GM19372 (cell line): ENCODE results near the gene SH3BGRL3.
"Not testable (repeated sequence)": the region's sequence is repeated elsewhere in the genome, so short reads cannot be mapped to it uniquely, and the experiment has no call there.

Experiments used
- ATAC-seq: cut with Tn5 transposase; IDR thresholded peaks from one replicate; pipeline ENCODE4 v1.9.1; 2021; ENCODE audit warnings: mild to moderate bottlenecking, low read depth, moderate library complexity; ENCODE audit not compliant: unreplicated experiment

Gene SH3BGRL3

DNA sequence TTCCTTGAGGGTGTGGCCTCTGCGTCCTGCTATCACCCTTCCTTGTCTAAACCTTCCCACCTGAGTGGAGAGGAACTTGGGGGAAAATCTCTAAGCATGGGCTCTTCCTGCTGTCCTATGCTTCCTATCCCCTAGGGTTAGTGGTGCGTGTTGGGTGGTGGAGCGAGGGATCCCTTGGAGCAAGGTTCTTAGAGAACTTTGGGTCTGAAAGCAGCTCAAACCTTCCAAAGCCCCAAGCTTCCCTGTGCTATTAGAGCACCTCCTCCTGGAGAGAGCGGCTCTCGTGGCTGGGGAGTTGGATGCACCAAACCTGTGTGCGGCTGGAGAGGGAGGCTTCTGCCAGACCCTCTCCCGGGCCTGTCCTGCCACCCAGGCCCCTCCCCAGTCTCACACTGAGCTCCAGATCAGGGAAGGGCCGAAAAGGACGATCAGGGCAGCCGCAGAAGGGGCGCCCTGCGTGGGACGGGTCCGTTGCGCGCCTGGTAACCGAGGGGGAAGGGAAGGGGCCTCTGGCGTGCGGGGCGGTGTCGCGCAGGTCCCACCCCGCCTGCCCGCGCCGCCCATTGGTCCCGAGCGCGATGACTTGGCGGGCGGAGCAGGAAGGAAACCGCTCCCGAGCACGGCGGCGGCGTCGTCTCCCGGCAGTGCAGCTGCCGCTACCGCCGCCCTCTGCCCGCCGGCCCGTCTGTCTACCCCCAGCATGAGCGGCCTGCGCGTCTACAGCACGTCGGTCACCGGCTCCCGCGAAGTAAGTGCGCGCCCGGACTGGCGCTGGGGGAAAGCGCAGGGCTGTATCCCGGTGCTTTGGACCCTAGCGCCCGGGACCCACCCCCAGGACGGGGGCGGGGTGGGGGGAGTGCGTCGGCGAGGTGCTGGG, at the start of gene SH3BGRL3:
TSS of gene SH3BGRL3 (plus strand) at position 631 of the 877 bp plus-strand sequence. CDS start at position 701, 70 bp downstream.
- ATAC-seq = peak; percentile 57

DNA sequence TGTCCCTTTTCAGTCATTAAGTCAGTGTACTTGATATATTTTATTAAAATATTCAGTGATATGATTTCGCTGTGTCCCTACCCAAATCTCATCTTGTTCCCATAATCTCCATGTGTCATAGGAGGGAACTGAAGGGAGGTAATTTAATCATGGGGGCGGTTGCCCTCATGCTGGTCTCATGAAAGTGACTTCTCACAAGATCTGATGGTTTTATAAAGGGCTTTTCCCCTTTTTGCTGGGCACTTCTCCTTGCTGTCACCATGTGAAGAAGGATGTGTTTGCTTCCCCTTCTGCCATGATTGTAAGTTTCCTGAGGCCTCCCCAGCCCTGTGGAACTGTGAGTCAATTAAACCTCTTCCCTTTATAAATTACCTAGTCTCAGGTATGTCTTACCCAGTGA, 49.2 kb upstream of the SH3BGRL3 start:
- ATAC-seq = not testable (repeated sequence)

DNA sequence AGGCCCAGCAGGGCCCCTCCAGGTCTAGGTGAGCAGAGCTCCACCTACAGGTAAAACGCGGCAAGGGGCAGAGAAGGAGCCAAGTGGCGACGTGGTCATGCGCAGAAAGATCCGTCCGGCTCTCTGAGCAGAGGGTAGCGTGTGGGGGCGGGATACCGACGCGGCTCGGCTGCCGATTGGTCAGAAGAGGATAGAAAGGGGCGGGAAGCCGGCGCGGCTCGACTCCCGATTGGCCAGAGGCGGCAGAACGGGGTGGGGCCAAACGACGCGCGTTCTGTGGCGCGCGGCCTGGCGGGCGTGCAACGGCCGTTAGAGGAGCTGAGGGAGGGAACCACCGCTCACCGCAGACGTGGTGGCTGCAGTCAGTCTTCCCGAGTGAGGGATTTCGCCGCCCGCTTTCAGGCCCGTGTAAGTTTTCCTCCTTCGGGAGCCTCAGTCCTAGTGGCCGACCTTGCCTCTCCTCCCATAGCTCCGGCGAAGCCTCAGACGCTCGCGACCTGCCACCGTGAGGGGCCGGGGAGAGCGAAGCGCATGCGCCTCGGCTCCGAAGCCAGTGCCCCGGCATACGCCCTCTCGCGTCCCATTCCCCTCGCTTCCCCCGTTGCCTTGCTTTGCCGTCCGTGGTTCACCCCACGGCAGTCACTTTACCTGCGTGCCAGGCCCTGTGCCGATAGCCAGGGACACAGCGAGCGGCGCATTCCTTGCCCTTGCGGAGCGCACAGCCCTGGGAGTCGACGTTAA, 45.8 kb upstream of the SH3BGRL3 start, which contains the start of gene CEP85:
TSS of gene CEP85 (plus strand) at position 298 of the 741 bp plus-strand sequence. CDS start 5,584 bp downstream, outside the sequence.
- peak; percentile 91 for ATAC-seq

DNA sequence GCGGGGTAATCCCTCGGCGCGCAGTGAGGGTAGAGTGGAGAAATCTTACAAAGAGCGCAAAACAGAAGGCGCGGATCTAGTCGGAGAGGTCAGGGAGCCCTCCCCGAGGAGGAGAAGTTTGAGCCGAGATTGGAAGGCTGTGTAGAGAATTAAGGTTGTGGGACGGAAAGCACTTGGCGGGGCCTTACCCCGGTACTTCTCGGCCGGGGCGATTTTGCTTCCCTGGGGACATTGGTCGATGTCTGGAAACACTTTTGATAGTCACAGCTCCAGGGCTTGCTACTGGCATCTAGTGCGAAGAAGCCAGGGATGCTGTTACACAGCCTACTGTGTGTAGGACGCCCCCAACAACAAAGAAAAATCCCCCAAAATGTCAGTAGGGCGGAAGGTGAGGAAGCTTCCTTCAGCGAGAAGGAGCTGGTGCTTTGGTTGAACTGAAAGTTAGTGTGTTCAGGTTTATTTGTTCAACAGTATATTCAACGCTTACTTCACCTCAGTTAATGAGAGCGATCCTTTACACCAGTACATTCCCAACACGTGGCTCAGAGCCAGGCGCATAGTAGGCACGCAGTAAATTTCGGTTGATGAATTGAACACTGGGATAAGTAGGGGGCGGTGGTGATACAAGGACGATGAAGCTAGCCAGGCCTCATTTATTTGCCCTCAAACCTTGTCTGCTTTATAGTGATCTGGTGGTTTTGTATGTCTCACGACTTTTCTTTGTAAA, 45.1 kb upstream of the SH3BGRL3 start:
- ATAC-seq = no peak

DNA sequence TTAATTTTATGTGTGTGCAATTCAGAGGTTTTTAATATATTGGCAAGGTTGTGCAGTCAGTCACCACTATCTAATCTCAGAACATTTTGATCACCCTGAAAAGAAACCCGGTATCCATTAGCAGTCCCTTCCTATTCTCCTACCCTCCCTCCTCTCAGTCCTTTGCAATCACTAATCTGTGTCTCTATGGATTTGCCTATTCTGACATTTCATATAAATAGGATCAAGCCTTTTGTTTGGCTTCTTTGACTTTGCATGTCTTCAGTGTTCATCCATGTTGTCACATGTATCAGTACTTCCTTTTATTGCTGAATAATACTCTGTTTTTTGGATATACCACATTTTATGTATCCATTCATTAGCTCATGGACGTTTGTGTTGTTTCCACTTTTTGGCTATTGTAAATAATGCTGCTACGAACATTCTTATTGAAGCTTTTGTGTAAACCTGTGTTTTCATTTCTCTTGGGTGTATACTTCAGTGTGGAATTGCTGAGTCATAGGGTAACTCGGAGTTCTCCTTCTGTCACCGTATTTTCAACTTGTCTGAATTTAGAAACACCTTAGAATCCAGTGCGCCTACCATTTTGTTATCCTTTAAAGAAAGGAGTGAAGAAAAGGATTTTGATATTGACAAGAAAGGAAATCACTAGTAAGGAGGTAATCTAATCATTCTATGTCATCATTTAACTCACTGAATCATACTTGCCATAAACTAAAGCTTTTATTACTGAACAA, 42.5 kb upstream of the SH3BGRL3 start:
- ATAC-seq = no peak

DNA sequence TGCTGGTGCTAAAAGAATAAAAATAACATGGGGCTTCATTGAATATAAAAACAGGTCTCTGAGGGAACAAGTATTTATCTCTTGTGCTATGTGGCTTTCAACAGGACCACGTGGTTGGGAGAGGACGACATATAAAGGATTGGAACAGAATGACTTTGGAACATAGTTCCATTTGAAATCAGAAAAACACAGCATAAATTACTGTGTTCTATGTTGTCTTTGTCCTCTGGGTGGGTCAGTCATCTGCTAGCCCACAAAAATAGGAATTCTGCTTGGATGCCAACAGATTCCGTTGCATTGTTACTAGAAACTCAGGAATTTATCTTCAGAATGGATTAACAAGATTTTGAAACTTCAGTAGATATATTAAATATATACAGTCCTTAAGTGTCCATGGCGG, 40.0 kb upstream of the SH3BGRL3 start:
- no peak for ATAC-seq

DNA sequence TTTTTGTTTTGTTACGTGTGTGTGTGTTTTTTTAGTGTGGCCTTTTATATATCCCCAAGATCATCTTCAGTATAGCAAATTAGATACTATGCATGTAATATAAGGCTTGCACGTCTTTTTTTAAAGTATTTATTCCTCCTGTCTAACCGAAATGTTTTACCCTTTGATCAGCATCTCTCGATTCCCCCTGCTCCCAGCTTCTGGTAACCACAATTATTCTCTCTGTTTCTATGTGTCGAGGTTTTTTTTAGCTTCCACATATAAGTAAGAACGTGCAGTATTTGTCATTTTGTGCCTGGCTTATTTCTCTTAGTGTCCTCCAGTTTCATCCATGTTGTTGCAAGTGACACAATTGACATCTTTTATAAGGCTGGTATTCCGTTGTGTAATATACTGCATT, 27.2 kb upstream of the SH3BGRL3 start:
- ATAC-seq = no peak

DNA sequence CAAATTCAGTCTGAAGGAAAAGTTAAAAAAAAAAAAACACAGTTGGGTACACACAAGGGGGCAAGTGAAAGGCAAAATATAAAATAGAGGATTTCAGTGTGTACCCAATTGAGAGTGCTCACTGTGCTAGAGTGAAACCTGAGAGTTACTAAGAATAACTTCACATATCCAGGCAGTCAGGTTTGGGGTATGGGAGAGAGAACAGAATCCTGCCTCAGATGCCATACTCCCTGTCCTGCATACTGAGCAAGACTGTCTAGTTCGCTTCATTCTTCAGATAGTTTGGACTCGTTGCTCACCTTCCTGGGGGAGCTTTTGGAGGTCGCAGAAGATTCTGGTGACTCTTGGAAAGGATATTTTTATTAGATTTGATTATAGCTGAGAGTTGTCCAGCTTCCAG, 25.5 kb upstream of the SH3BGRL3 start:
- ATAC-seq = no peak

DNA sequence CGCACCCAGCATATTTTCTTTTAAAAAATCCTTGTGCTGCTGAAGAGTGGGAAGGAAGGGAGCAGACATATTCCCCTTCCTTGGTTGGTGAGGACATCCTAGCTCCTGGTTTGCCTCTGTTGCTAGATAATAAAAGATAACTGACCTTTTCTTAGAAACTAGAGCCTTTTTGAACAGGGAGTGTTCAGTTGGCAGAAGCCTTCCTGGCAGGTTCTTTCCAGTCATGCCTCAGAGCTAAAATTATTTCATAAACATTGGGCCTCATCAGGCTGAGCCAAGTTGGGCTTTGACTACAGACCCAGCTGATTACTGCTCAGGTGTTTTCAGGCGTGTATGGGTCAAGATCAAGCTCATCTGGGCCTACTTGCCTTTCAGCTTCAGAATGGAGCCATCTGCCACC, 22.7 kb upstream of the SH3BGRL3 start:
- ATAC-seq = no peak

DNA sequence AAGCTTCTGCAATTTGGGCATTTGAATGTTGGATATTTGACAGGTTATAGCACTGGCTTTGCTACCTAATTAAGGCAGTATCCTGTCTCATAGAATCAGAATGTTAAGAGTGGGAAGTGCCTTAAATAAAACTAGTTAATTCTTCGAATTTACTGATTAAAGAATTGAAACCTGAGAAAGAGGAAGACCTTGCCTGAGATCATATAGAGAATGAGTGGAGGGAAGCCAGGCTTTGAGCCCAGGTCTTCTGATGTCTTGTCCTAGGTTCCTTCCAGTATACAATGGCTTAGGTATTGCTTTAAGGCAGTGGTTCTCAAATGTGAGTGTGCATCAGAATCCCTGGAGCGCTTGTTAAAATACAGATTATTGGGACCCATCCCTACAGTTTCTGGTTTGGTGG, 20.9 kb upstream of the SH3BGRL3 start:
- no peak for ATAC-seq

DNA sequence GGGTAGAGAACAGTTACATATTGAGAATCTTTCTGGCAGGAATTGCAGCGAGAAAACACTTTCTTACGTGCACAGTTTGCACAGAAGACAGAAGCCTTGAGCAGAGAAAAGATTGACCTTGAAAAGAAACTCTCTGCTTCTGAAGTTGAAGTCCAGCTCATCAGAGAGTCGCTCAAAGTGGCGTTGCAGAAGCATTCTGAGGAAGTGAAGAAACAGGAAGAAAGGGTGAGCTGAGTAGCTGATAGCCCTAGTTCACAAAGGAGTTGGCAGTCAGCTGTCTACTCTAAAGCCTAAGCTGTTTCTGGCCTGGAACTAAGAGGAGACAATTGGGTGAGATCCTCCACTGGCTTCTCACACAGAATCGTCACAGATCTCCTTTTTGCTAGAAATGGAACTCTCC, 20.3 kb upstream of the SH3BGRL3 start:
- no peak for ATAC-seq

DNA sequence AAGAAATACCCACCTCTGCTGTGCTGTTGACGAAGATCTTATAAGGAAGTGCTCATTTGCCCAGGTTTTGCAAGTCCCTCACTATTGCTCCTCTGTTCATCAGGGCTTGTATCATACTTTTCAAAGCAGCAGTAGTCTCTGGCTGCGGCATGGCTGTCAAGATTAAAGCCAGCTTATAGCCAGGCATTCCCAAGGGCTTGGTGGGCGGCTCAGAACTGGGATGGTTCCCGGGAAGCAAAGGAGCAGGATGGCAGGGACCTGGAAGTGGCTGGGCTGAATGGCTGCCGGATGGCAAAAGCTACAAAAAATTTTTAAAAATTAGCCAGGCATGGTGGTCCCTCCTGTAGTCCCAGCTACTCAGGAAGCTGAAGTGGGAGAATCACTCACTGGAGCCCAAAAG, 16.7 kb upstream of the SH3BGRL3 start:
- no peak for ATAC-seq

DNA sequence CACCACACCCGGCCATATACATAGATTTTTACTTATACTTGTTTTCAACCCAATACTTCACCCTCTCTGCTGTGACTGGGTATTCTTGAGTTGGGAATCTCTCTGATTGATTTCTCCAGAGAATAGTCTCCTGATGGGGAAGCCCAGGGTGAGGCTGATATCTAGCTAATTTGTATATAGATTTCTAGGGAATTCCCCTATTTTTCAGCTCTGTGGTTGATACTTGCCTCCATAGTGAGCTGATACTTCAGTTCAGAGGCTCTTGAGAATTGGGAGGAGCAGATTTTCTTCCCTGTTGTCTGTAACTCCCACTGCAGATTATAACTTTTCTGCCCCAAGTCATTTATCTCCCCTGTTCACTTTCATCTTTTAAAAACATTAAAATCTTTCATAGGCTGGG, 14.5 kb upstream of the SH3BGRL3 start:
- no peak for ATAC-seq

DNA sequence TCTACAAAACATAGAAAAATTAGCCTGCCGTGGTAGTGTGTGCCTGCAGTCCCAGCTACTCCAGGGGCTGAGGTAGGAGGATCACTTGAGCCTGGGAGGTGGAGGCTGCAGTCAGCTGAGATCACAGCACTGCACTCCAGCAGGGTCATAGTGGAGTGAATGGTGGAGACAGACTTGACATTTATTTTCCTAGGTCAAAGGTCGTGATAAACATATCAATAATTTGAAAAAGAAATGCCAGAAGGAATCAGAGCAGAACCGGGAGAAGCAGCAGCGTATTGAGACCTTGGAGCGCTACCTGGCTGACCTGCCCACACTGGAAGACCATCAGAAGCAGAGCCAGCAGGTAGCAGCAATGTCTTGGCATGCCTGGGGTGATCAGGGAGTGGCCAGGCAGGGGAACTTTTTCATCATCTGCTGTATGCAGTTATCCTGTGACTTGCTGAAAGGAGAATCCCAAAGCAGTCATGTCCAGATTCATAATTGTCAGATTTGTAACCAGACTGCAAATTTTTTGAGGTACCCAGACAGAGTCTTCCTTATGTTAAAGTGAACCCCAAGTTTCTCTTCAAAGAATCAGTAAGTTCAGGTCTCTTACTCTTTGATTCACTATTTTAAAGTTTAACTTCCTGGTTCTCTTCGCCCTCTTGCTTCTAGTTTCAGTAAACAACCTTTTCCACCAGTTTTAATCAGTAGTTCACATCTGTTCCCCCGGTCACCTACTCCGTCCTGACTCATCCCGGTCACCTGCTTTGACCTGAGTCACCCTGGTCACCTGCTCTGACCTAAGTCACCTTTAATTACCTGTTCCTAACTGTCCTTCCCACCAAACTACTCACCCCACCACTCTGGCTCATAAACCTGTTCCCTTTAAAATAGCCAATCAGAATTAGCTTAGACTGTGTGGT, 11.3 kb upstream of the SH3BGRL3 start:
- ATAC-seq = no peak

DNA sequence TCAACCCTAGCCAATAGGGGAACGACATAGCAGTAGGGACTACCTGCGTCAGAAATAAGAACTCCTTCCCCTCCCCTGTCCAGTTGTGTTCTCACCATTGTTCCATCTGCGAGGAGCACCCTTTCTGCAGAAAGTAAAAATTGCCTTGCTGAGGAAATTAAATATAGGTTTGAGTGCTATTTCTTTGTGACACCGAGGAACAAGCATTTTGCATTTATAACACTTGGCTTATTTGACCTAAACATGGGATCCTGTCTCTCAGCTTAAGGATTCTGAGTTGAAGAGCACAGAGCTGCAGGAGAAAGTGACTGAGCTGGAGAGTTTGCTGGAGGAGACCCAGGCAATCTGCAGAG, 10.7 kb upstream of the SH3BGRL3 start:
- no peak for ATAC-seq

DNA sequence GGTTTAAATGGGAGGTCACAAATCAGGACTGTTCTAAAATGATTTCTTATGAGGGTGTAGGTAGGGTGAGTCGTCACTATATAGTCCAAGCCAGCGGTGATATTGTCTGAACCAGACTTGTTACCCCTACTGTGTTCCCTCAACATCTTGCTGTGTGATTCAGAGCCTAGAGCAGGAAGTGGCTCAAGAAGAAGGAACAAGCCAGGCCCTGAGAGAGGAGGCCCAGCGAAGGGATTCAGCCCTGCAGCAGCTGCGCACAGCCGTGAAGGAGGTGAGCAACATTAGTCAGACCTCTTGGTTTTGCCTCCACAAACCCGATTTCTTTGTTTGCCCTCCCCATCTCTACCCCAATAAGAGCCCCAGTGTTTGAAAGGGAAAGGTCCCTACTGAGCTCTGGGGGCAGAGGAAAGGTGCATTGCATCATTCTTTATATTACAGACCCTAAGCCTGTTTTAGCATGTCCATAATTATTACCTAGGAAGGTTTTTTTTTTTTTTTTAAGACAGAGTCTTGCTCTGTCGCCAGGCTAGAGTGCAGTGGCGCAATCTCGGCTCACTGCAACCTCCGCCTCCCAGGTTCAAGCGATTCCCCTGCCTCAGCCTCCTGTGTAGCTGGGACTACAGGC, 5.0 kb upstream of the SH3BGRL3 start:
- ATAC-seq = no peak

DNA sequence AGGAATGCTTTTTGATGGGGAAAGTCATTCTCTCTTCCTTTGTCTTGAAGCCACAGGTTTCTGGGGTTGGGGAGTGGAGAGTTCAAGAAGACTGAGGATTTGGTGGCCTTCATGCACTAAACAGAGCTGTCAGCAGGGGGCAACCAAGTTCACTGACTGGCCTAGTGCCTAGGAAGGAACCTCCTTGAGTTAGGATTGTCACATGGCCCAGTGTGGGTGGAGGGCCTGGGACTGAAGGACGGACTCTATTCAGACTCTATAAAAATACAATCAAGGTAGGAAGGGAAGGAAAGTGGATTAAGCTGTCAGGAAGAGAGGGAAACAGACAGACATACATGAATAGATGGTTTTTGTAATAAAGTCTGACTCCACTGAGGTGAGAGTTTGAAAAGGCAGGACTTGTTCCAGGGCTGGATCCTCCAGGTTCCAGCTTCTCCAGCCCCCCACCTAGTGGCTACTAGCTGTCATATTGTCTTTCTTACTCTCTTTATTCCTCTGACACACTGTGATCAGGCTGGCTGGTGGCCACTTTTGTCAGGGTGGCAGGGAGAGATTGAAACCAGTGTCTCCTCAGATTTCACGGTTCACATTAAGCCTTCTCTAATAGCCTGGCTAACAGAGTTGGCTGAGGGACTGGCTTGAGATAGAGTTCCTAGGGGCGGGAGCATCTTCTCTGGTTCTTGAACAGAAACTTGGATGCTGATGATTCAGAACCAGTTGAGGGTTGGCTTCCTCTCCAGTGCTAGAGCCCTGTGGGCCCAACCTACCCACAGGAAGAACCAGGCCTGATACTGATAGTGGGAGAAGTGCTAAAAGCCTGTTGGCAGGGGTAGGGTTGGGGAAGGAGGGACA, 4.1 kb upstream of the SH3BGRL3 start:
- ATAC-seq = no peak

DNA sequence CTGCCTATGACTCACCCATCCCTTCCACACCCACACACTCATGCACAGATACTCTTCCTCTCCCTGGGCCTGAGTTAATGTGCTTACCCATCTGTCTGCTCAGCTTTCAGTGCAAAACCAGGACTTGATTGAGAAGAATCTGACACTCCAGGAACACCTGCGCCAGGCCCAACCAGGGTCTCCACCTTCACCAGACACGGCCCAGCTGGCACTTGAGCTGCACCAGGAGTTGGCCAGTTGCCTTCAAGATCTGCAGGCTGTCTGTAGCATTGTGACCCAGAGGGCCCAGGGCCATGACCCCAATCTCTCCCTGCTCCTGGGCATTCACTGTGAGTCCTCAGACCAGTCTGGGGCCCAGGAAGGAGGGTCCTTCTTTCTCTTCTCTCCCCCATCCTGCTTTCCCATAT, 3.5 kb upstream of the SH3BGRL3 start:
- no peak for ATAC-seq
